GM19025 (cell line): ENCODE data around the gene TLR10.

ENCODE experiments used
- ATAC-seq: cut with Tn5 transposase; IDR thresholded peaks from one replicate; pipeline ENCODE4 v1.9.1; 2021; ENCODE audit warnings: mild to moderate bottlenecking, low read depth, moderate library complexity; ENCODE audit not compliant: unreplicated experiment

The TLR10 gene

DNA sequence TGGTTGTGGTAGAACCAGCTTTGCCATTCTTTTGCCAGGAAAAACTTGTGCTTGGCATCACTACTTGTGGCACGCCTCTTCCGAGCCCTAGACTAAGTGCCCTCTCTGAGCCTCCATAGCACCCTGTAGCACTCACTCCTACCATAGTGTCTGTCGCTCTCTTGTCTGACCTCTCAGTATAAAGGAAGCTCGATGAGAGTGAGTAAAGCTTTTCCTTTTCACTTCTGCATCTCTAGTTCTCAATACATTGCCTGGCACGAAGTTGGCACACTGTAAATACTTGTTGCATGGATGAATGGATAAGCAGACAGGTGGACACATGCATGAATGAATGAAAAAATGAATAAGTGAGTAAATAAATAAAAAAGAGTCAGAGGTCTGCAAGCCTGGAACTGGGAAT is 48.3 kb downstream of the TLR10 start:
- ATAC-seq: no peak

- no peak for ATAC-seq
Observed at GRCh38 chr4:38733663-38734062, 49.1 kb downstream of the TLR10 start.

- ATAC-seq: peak; percentile 85
Observed at GRCh38 chr4:38730830-38731646, 51.8 kb downstream of the TLR10 start.

GRCh38 chr4:38730493-38730829 is 52.3 kb downstream of the TLR10 start:
- no peak for ATAC-seq

GRCh38 chr4:38728631-38729141 is 54.1 kb downstream of the TLR10 start:
- ATAC-seq: no peak

- no peak for ATAC-seq
Observed at GRCh38 chr4:38724475-38724808, 58.3 kb downstream of the TLR10 start.

GRCh38 chr4:38723726-38724474 is 58.9 kb downstream of the TLR10 start:
- no peak for ATAC-seq

GRCh38 chr4:38723114-38723513 is 59.7 kb downstream of the TLR10 start:
- ATAC-seq: no peak
